ENCODE results near the gene ADH1B. TPM values are rescaled to one million over a fixed set of nuclear protein-coding genes. Genes with fewer than 3 reads are reported as not detected.

The ADH1B gene
- polyA plus RNA-seq, 3 donors = not detected

- H3K4me3 Mint-ChIP-seq = no peak overlapping the region
- no peaks in the 10 kb centered on the region for H3K36me3 ChIP-seq (replicated peaks in 1 of 2; ENCODE audit: control insufficient read depth in 1 of 2, insufficient read depth in 2 of 2, low read length in 2 of 2)
- no peak overlapping the region for H3K4me2 ChIP-seq (replicated peaks; ENCODE audit: extremely low read depth, low read length, poor library complexity, severe bottlenecking)
- H3K4me1 Mint-ChIP-seq = no peaks in the 10 kb centered on the region
- H3K27me3 ChIP-seq (ENCODE audit: control insufficient read depth in 2 of 2, insufficient read depth in 2 of 2, low read length in 2 of 2) = no peaks in the 10 kb centered on the region
- H2AFZ ChIP-seq (ENCODE audit: insufficient read depth, low read depth, low read length, poor library complexity, severe bottlenecking) = no peak overlapping the region
- no peak overlapping the region for H3K4me3 ChIP-seq (replicated peaks in 1 of 3; ENCODE audit: low read depth in 2 of 3, low read length in 3 of 3)
- H3K9me3 ChIP-seq (replicated peaks in 1 of 2; ENCODE audit: control insufficient read depth in 1 of 2, insufficient read depth in 1 of 2, low read length in 2 of 2) = peaks cover 0 to 17% of the 10 kb centered on the region in 2 donors
- intact Hi-C loops (cut with micrococcal nuclease) = no loop called here
- H3K79me2 ChIP-seq (ENCODE audit: insufficient read depth, low read length) = no peaks in the 10 kb centered on the region
- peak overlapping the region in 1 of 7 donors; percentile 8 for H3K27ac Mint-ChIP-seq
- DNase-seq = no peak
- peaks cover 6 to 9% (median 8%) of the 10 kb centered on the region in 7 donors for H3K9me3 Mint-ChIP-seq
- H3K27ac ChIP-seq (ENCODE audit: low read depth in 1 of 2, low read length in 2 of 2) = no peak overlapping the region
- 57% methylated on average over 1 of the region's 5 CpGs for WGBS (ENCODE audit: insufficient coverage)
- no peaks in the 10 kb centered on the region for H3K36me3 Mint-ChIP-seq
- H3K9ac ChIP-seq (ENCODE audit: insufficient read depth, low read length, poor library complexity, severe bottlenecking) = no peak overlapping the region
- TF ChIP-seq CTCF (IDR thresholded peaks at IDR 0.05) = no peak
- no peaks in the 10 kb centered on the region for H3K4me1 ChIP-seq (ENCODE audit: control insufficient read depth in 1 of 2, insufficient read depth in 2 of 2, low read length in 2 of 2)
- no peaks in the 10 kb centered on the region for H3K27me3 Mint-ChIP-seq (ENCODE audit: low read depth in 3 of 3)
- no peaks in the 10 kb centered on the region for H4K20me1 ChIP-seq (ENCODE audit: insufficient read depth, low read length)
Observed at GRCh38 chr4:99275050-99275449, 46.2 kb downstream of the ADH1B start.

GRCh38 chr4:99273704-99274103 lies 47.5 kb downstream of the ADH1B start:
- Mint-ChIP-seq H3K4me1 (no peaks in the 10 kb centered on the region), H3K27me3 (ENCODE audit: low read depth in 3 of 3) (no peaks in the 10 kb centered on the region), H3K27ac (no peak overlapping the region), H3K9me3 (peaks cover 5 to 13% (median 9%) of the 10 kb centered on the region in 7 donors), H3K4me3 (no peak overlapping the region), H3K36me3 (no peaks in the 10 kb centered on the region)
- no peak overlapping the region for H2AFZ ChIP-seq (ENCODE audit: insufficient read depth, low read depth, low read length, poor library complexity, severe bottlenecking)
- no peaks in the 10 kb centered on the region for H3K36me3 ChIP-seq (replicated peaks in 1 of 2; ENCODE audit: control insufficient read depth in 1 of 2, insufficient read depth in 2 of 2, low read length in 2 of 2)
- no peak overlapping the region for H3K9ac ChIP-seq (ENCODE audit: insufficient read depth, low read length, poor library complexity, severe bottlenecking)
- H3K27ac ChIP-seq (ENCODE audit: low read depth in 1 of 2, low read length in 2 of 2) = no peak overlapping the region
- no peaks in the 10 kb centered on the region for H3K4me1 ChIP-seq (ENCODE audit: control insufficient read depth in 1 of 2, insufficient read depth in 2 of 2, low read length in 2 of 2)
- DNase-seq = no peak
- H3K4me3 ChIP-seq (replicated peaks in 1 of 3; ENCODE audit: low read depth in 2 of 3, low read length in 3 of 3) = no peak overlapping the region
- peaks cover 0 to 22% of the 10 kb centered on the region in 2 donors for H3K9me3 ChIP-seq (replicated peaks in 1 of 2; ENCODE audit: control insufficient read depth in 1 of 2, insufficient read depth in 1 of 2, low read length in 2 of 2)
- intact Hi-C loops (cut with micrococcal nuclease) = no loop called here
- H3K4me2 ChIP-seq (replicated peaks; ENCODE audit: extremely low read depth, low read length, poor library complexity, severe bottlenecking) = no peak overlapping the region
- H4K20me1 ChIP-seq (ENCODE audit: insufficient read depth, low read length) = no peaks in the 10 kb centered on the region
- no peak for TF ChIP-seq CTCF (IDR thresholded peaks at IDR 0.05)
- H3K27me3 ChIP-seq (ENCODE audit: control insufficient read depth in 2 of 2, insufficient read depth in 2 of 2, low read length in 2 of 2) = no peaks in the 10 kb centered on the region
- no peaks in the 10 kb centered on the region for H3K79me2 ChIP-seq (ENCODE audit: insufficient read depth, low read length)
- 73% methylated on average over 1 of the region's 2 CpGs for WGBS (ENCODE audit: insufficient coverage)

Data from CD14-positive monocyte (primary cell).